Measurements from ENCODE around the gene MNAT1. TPM values are rescaled to one million over a fixed set of nuclear protein-coding genes. Genes with fewer than 3 reads are reported as not detected.

MNAT1 gene
- total RNA-seq, 1 donor from 2014 or later: 114 TPM

DNA sequence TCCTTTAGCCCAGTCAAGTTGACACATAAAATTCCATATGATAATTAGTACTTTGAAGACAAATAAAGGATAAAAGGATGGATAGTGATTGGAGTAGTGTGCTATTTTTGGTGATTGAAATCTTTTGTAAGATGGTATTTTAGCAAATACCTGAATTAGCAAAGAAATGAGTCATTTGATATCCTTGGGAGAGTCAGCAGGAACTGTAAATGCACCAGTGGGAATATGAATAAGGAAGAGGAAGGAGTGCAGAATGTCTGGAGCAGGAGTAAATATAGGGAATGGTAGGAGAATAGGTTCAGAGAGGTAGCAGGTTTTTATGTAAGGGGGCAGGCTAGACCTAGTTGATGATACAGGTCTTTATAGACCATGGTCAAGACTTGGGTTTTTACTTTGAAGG is 171.4 kb downstream of the MNAT1 start:
- no peaks in the 10 kb centered on the region for H3K27me3 Mint-ChIP-seq (ENCODE audit: insufficient read depth, low read depth)
- no peak overlapping the region for H3K27ac Mint-ChIP-seq
- H3K4me2 ChIP-seq: no peak overlapping the region
- TF ChIP-seq EZH2phosphoT487 (IDR thresholded peaks at IDR 0.05) (no peak), EZH2 (IDR thresholded peaks at IDR 0.05) (no peak), CTCF (IDR thresholded peaks at IDR 0.05) (no peak)
- H3K9me3 ChIP-seq (ENCODE audit: low read depth): no peaks in the 10 kb centered on the region
- H3F3A ChIP-seq (ENCODE audit: low read depth): no peaks in the 10 kb centered on the region
- H4K20me1 ChIP-seq (ENCODE audit: low read depth): no peaks in the 10 kb centered on the region
- H3K4me3 ChIP-seq: no peak overlapping the region
- no peaks in the 10 kb centered on the region for H3K27me3 ChIP-seq
- no peak overlapping the region for H3K27ac ChIP-seq
- DNase-seq (ENCODE audit: low spot score): no peak
- peaks cover 13% of the 10 kb centered on the region for H3K9me3 Mint-ChIP-seq
- H3K4me1 Mint-ChIP-seq: peaks cover 2% of the 10 kb centered on the region
- H3K36me3 ChIP-seq: no peaks in the 10 kb centered on the region
- peaks cover 3% of the 10 kb centered on the region for H3K36me3 Mint-ChIP-seq
- no peak overlapping the region for H3K9ac ChIP-seq
- no peak overlapping the region for H2AFZ ChIP-seq (replicated peaks)
- no peak overlapping the region for H3K4me3 Mint-ChIP-seq
- no peaks in the 10 kb centered on the region for H3K79me2 ChIP-seq (ENCODE audit: low read depth)
- no peaks in the 10 kb centered on the region for H3K4me1 ChIP-seq

DNA sequence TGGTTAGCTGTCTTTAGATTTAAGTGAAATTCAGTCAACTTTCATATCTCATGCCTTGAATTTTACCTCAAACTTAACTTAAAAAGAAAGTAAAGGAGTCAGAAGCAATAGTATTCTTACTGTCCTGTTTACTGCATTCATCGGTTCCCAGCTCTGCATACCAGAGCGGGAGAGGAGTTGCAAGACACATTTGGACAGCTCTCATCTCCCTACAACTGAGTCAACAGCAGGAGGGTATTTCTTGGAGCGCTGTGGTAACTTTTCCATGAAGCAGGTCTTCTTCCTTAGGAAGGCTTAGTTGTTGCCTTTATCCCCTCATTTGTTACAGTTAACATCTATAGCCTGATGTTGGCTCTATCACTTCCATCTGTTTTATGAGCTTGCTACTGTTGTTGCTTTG is 181.2 kb downstream of the MNAT1 start:
- no peaks in the 10 kb centered on the region for H4K20me1 ChIP-seq (ENCODE audit: low read depth)
- H3K27me3 Mint-ChIP-seq (ENCODE audit: insufficient read depth, low read depth): peaks cover 2% of the 10 kb centered on the region

DNA sequence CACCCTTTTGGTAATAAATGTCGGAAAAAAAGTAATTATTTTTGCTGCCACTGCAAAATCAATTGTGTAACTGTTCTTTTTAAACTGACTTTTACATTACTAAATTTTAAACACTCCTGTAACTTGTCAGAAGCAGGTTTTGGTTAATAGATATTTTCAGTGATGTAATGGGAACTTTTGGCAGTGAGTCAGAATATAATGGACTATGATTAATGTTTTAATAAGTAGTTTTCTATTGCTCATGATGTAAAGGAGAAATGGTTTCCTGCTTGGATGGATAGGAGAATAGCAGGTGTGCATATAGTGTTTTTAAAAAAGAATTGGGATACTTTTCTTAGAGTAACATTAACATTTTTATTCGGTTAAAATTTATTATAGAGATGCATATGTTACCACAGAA is 187.5 kb downstream of the MNAT1 start:
- Mint-ChIP-seq H3K27ac (no peak overlapping the region), H3K4me1 (no peaks in the 10 kb centered on the region), H3K27me3 (ENCODE audit: insufficient read depth, low read depth) (peaks cover 2% of the 10 kb centered on the region), H3K4me3 (no peak overlapping the region), H3K9me3 (no peaks in the 10 kb centered on the region), H3K36me3 (peaks cover 3% of the 10 kb centered on the region)
- Histone ChIP-seq H3K9ac (no peak overlapping the region), H3F3A (ENCODE audit: low read depth) (no peaks in the 10 kb centered on the region), H3K36me3 (no peaks in the 10 kb centered on the region), H4K20me1 (ENCODE audit: low read depth) (no peaks in the 10 kb centered on the region), H3K4me2 (no peak overlapping the region), H3K27me3 (no peaks in the 10 kb centered on the region), H3K79me2 (ENCODE audit: low read depth) (no peaks in the 10 kb centered on the region), H3K4me3 (no peak overlapping the region), H3K4me1 (no peaks in the 10 kb centered on the region), H3K9me3 (ENCODE audit: low read depth) (no peaks in the 10 kb centered on the region), H3K27ac (no peak overlapping the region), H2AFZ (replicated peaks) (no peak overlapping the region)
- TF ChIP-seq EZH2 (IDR thresholded peaks at IDR 0.05) (no peak), EZH2phosphoT487 (IDR thresholded peaks at IDR 0.05) (no peak)
- DNase-seq (ENCODE audit: low spot score): no peak

More for the DNA sequence above, 181.2 kb downstream of the MNAT1 start:
- no peak overlapping the region for H2AFZ ChIP-seq (replicated peaks)
- H3K36me3 ChIP-seq: no peaks in the 10 kb centered on the region
- no peak overlapping the region for H3K4me2 ChIP-seq
- no peak overlapping the region for H3K4me3 ChIP-seq
- H3F3A ChIP-seq (ENCODE audit: low read depth): no peaks in the 10 kb centered on the region
- no peak overlapping the region for H3K27ac Mint-ChIP-seq
- H3K9me3 ChIP-seq (ENCODE audit: low read depth): no peaks in the 10 kb centered on the region
- peaks cover 8% of the 10 kb centered on the region for H3K36me3 Mint-ChIP-seq
- H3K27me3 ChIP-seq: no peaks in the 10 kb centered on the region
- no peak overlapping the region for H3K27ac ChIP-seq
- H3K79me2 ChIP-seq (ENCODE audit: low read depth): no peaks in the 10 kb centered on the region
- no peak for TF ChIP-seq EZH2 (IDR thresholded peaks at IDR 0.05)
- no peak for TF ChIP-seq CTCF (IDR thresholded peaks at IDR 0.05)
- no peak for TF ChIP-seq EZH2phosphoT487 (IDR thresholded peaks at IDR 0.05)
- no peaks in the 10 kb centered on the region for H3K4me1 ChIP-seq
- no peak overlapping the region for H3K4me3 Mint-ChIP-seq
- peaks cover 13% of the 10 kb centered on the region for H3K9me3 Mint-ChIP-seq
- H3K4me1 Mint-ChIP-seq: no peaks in the 10 kb centered on the region
- no peak overlapping the region for H3K9ac ChIP-seq
- DNase-seq (ENCODE audit: low spot score): no peak

GRCh38 chr14:60925286-60925685 is 190.7 kb downstream of the MNAT1 start:
- no peak for DNase-seq (ENCODE audit: low spot score)
- no peak overlapping the region for H3K9ac ChIP-seq
- no peak overlapping the region for H3K4me3 Mint-ChIP-seq
- H3K9me3 Mint-ChIP-seq: no peaks in the 10 kb centered on the region
- H3K79me2 ChIP-seq (ENCODE audit: low read depth): no peaks in the 10 kb centered on the region
- H3K4me1 ChIP-seq: no peaks in the 10 kb centered on the region
- H3K4me3 ChIP-seq: no peak overlapping the region
- no peaks in the 10 kb centered on the region for H3K36me3 ChIP-seq
- H3K4me2 ChIP-seq: no peak overlapping the region
- H3K27ac Mint-ChIP-seq: no peak overlapping the region
- H3K4me1 Mint-ChIP-seq: no peaks in the 10 kb centered on the region
- no peak overlapping the region for H2AFZ ChIP-seq (replicated peaks)
- H3K27me3 Mint-ChIP-seq (ENCODE audit: insufficient read depth, low read depth): no peaks in the 10 kb centered on the region
- H3K9me3 ChIP-seq (ENCODE audit: low read depth): no peaks in the 10 kb centered on the region
- H3K27ac ChIP-seq: no peak overlapping the region
- TF ChIP-seq EZH2phosphoT487 (IDR thresholded peaks at IDR 0.05): no peak
- no peak for TF ChIP-seq EZH2 (IDR thresholded peaks at IDR 0.05)
- no peaks in the 10 kb centered on the region for H3K36me3 Mint-ChIP-seq
- H4K20me1 ChIP-seq (ENCODE audit: low read depth): no peaks in the 10 kb centered on the region
- H3K27me3 ChIP-seq: no peaks in the 10 kb centered on the region
- no peaks in the 10 kb centered on the region for H3F3A ChIP-seq (ENCODE audit: low read depth)

Data from neural progenitor cell (in vitro differentiated cells).